Measurements from ENCODE around the gene KRT80. TPM values are rescaled to one million over a fixed set of nuclear protein-coding genes. Genes with fewer than 3 reads are reported as not detected.

Gene KRT80
- total RNA-seq, 1 donor from 2014 or later: 8.6 TPM

GRCh38 chr12:52230364-52231281 lies 38.8 kb upstream of the KRT80 start:
- no peaks in the 10 kb centered on the region for H3K36me3 ChIP-seq
- ATAC-seq: peak; percentile 69
- intact Hi-C loops (cut with DNase I): no loop called here
- no peaks in the 10 kb centered on the region for H3K9me3 ChIP-seq
- H3K4me3 ChIP-seq: no peak overlapping the region
- TF ChIP-seq, protein P1, sequence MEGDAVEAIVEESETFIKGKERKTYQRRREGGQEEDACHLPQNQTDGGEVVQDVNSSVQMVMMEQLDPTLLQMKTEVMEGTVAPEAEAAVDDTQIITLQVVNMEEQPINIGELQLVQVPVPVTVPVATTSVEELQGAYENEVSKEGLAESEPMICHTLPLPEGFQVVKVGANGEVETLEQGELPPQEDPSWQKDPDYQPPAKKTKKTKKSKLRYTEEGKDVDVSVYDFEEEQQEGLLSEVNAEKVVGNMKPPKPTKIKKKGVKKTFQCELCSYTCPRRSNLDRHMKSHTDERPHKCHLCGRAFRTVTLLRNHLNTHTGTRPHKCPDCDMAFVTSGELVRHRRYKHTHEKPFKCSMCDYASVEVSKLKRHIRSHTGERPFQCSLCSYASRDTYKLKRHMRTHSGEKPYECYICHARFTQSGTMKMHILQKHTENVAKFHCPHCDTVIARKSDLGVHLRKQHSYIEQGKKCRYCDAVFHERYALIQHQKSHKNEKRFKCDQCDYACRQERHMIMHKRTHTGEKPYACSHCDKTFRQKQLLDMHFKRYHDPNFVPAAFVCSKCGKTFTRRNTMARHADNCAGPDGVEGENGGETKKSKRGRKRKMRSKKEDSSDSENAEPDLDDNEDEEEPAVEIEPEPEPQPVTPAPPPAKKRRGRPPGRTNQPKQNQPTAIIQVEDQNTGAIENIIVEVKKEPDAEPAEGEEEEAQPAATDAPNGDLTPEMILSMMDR (IDR thresholded peaks at IDR 0.05): no peak
- peaks cover 10% of the 10 kb centered on the region for H3K27me3 ChIP-seq
- DNase-seq: peak; percentile 84
- peaks cover 8% of the 10 kb centered on the region for H3K4me1 ChIP-seq
- H3K27ac ChIP-seq: peak overlapping the region; percentile 80

DNA sequence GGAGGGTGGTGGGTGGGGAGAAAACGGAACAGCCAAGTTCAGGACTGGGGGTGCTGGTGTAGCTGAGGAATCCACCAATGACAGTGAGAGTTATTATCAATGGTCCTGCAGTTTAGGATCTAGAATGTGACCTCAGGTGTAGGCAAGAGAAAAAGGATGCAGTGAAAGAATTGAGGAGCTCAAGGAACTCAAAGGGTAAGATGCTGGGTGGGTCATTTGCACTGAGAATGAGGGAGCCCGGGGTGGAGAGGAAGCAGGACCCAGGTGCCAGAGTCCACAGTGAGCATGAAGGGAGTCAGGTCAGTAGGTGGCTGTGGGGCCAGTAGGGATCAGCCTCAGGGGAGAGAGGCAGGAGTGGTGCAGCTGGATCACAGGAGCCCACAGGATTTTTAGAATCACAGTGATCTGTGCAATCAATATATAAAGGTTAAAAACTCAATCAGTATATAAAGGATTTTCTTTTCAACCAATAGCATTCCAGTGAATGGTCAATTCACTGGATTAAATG lies 38.1 kb upstream of the KRT80 start:
- intact Hi-C loops (cut with DNase I): no loop called here
- H3K27me3 ChIP-seq: peaks cover 10% of the 10 kb centered on the region
- TF ChIP-seq, protein P1 (IDR thresholded peaks at IDR 0.05): no peak

GRCh38 chr12:52228931-52229330 lies 37.1 kb upstream of the KRT80 start:
- Histone ChIP-seq H3K27me3 (peaks cover 10% of the 10 kb centered on the region), H3K4me1 (peaks cover 8% of the 10 kb centered on the region), H3K36me3 (no peaks in the 10 kb centered on the region), H3K27ac (no peak overlapping the region), H3K4me3 (no peak overlapping the region), H3K9me3 (no peaks in the 10 kb centered on the region)
- TF ChIP-seq, protein P1 (IDR thresholded peaks at IDR 0.05): no peak
- ATAC-seq (no peak), DNase-seq (peak; percentile 49)
- intact Hi-C loops (cut with DNase I): no loop called here

More for the DNA sequence above, 38.1 kb upstream of the KRT80 start:
- H3K4me3 ChIP-seq: no peak overlapping the region
- no peak overlapping the region for H3K27ac ChIP-seq
- no peaks in the 10 kb centered on the region for H3K9me3 ChIP-seq
- ATAC-seq: no peak
- H3K36me3 ChIP-seq: no peaks in the 10 kb centered on the region
- peaks cover 8% of the 10 kb centered on the region for H3K4me1 ChIP-seq
- DNase-seq: peak; percentile 29

GRCh38 chr12:52228366-52228765 lies 36.6 kb upstream of the KRT80 start:
- TF ChIP-seq, protein P1 (IDR thresholded peaks at IDR 0.05): no peak
- Histone ChIP-seq H3K27ac (no peak overlapping the region), H3K4me1 (peaks cover 8% of the 10 kb centered on the region), H3K36me3 (no peaks in the 10 kb centered on the region), H3K9me3 (no peaks in the 10 kb centered on the region), H3K4me3 (no peak overlapping the region), H3K27me3 (peaks cover 5% of the 10 kb centered on the region)
- DNase-seq (no peak), ATAC-seq (no peak)
- intact Hi-C loops (cut with DNase I): no loop called here

DNA sequence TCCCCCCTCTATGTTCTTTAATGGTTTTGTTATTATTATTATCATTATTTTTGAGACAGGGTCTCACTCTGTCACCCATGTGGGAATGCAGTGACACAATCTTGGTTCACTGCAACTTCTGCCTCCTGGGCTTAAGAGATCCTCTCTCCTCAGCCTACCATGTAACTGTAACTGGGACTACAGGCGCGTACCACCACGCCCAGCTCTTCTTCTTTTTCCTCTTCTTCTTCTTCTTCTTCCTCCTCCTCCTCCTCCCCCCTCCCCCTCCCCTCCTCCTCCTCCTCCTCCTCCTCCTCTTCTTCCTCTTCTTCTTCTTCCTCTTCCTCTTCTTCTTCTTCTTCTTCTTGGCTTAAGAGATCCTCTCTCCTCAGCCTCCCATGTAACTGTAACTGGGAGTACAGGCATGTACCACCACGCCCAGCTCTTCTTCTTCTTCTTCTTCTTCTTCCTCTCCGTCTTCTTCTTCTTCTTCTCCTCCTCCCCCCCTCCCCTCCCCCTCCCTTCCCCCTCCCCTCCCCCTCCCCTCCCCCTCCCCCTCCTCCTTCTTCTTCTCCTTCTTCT lies 35.9 kb upstream of the KRT80 start:
- TF ChIP-seq, protein P1 (IDR thresholded peaks at IDR 0.05): no peak
- Histone ChIP-seq H3K4me1 (peaks cover 8% of the 10 kb centered on the region), H3K36me3 (no peaks in the 10 kb centered on the region), H3K27ac (no peak overlapping the region), H3K4me3 (no peak overlapping the region), H3K27me3 (no peaks in the 10 kb centered on the region), H3K9me3 (no peaks in the 10 kb centered on the region)
- intact Hi-C loops (cut with DNase I): no loop called here
- ATAC-seq: no peak
- DNase-seq: no peak

All from upper lobe of right lung (tissue), 1 donor.